Activated CD4-positive, alpha-beta T cell treated with anti-CD3 and anti-CD28 coated beads, Interleukin-2, amount 10 ng/mL, durations not matched to agents 24 days and 14 days (primary cell): ENCODE data around the gene UPK3A. TPM values are rescaled to one million over a fixed set of nuclear protein-coding genes. Genes with fewer than 3 reads are reported as not detected.
"Not testable (repeated sequence)": the region's sequence is repeated elsewhere in the genome, so short reads cannot be mapped to it uniquely, and the experiment has no call there.

Experiments
- DNase-seq: peaks from one replicate; pipeline ENCODE4 v3.0.0; 2022
- H3K27ac Mint-ChIP-seq: one replicate; pipeline ENCODE4 v1.8.0; 2022; ENCODE audit warnings: mild to moderate bottlenecking, mixed read lengths
- H3K27me3 Mint-ChIP-seq: one replicate; pipeline ENCODE4 v1.8.0; 2022; ENCODE audit warnings: mixed read lengths
- H3K36me3 Mint-ChIP-seq: one replicate; pipeline ENCODE4 v1.8.0; 2022; ENCODE audit warnings: low read depth, mild to moderate bottlenecking, mixed read lengths
- H3K4me1 Mint-ChIP-seq: one replicate; pipeline ENCODE4 v1.8.0; 2021; ENCODE audit warnings: mixed read lengths
- H3K4me3 Mint-ChIP-seq: one replicate; pipeline ENCODE4 v1.8.0; 2022; ENCODE audit warnings: mild to moderate bottlenecking, moderate library complexity, mixed read lengths
- H3K9me3 Mint-ChIP-seq: one replicate; pipeline ENCODE4 v1.8.0; 2021; ENCODE audit warnings: mixed read lengths
- intact Hi-C: fragments of 100-400 bp; cut with micrococcal nuclease; formaldehyde crosslinking; loops from one replicate; pipeline ENCODE4 v1.15.1; 2023
- total RNA-seq: library from RNA; stranded (reverse); gene quantifications from 2 replicates; pipeline ENCODE4 v1.2.3, GENCODE V29; 2022

The UPK3A gene
- total RNA-seq, 1 donor from 2014 or later, result not detected

- Mint-ChIP-seq H3K9me3 (no peaks in the 10 kb centered on the region), H3K27ac (peak overlapping the region; percentile 67), H3K27me3 (no peaks in the 10 kb centered on the region), H3K4me3 (no peak overlapping the region), H3K36me3 (peaks cover 18% of the 10 kb centered on the region), H3K4me1 (peaks cover 78% of the 10 kb centered on the region)
- DNase-seq, result peak; percentile 56
- intact Hi-C loops, result no loop called here
Observed at GRCh38 chr22:45316796-45317526, 32.2 kb downstream of the UPK3A start.

- peaks cover 21% of the 10 kb centered on the region for H3K36me3 Mint-ChIP-seq
- H3K9me3 Mint-ChIP-seq, result no peaks in the 10 kb centered on the region
- peak overlapping the region; percentile 97 for H3K27ac Mint-ChIP-seq
- peak; percentile 79 for DNase-seq
- H3K4me1 Mint-ChIP-seq, result peaks cover 76% of the 10 kb centered on the region
- intact Hi-C loops, result loop anchor here (1.0 to 2.0 kb wide), 2 partner anchors 7 to 95 kb away; partner anchors contain the start of genes RIBC2 and SMC1B
- no peaks in the 10 kb centered on the region for H3K27me3 Mint-ChIP-seq
- peak overlapping the region; percentile 83 for H3K4me3 Mint-ChIP-seq
Observed at GRCh38 chr22:45317551-45318167, 32.9 kb downstream of the UPK3A start.

- no peaks in the 10 kb centered on the region for H3K9me3 Mint-ChIP-seq
- H3K36me3 Mint-ChIP-seq, result peaks cover 20% of the 10 kb centered on the region
- DNase-seq, result peak; percentile 96
- H3K27me3 Mint-ChIP-seq, result no peaks in the 10 kb centered on the region
- peaks cover 71% of the 10 kb centered on the region for H3K4me1 Mint-ChIP-seq
- H3K4me3 Mint-ChIP-seq, result peak overlapping the region; percentile 83
- intact Hi-C loops, result loop anchor here (1.0 to 2.0 kb wide), 2 partner anchors 8 to 95 kb away; partner anchors contain the start of genes RIBC2 and SMC1B
- H3K27ac Mint-ChIP-seq, result peak overlapping the region; percentile 97
Observed at GRCh38 chr22:45318168-45318557, 33.4 kb downstream of the UPK3A start.

GRCh38 chr22:45318558-45319323 lies 34.0 kb downstream of the UPK3A start:
- Mint-ChIP-seq H3K36me3 (peaks cover 24% of the 10 kb centered on the region), H3K4me1 (peaks cover 69% of the 10 kb centered on the region), H3K4me3 (peak overlapping the region; percentile 83), H3K9me3 (no peaks in the 10 kb centered on the region), H3K27ac (peak overlapping the region; percentile 97), H3K27me3 (no peaks in the 10 kb centered on the region)
- intact Hi-C loops, result loop anchor here (1.0 to 2.0 kb wide), 2 partner anchors 8 to 94 kb away; partner anchors contain the start of genes RIBC2 and SMC1B
- peak; percentile 88 for DNase-seq

GRCh38 chr22:45319324-45319685 lies 34.6 kb downstream of the UPK3A start:
- H3K36me3 Mint-ChIP-seq, result peaks cover 29% of the 10 kb centered on the region
- peak overlapping the region; percentile 83 for H3K4me3 Mint-ChIP-seq
- H3K27ac Mint-ChIP-seq, result peak overlapping the region; percentile 97
- intact Hi-C loops, result loop anchor here (2.0 kb wide), 1 partner anchor 93 kb away; the partner anchor contains the start of genes RIBC2 and SMC1B
- H3K9me3 Mint-ChIP-seq, result no peaks in the 10 kb centered on the region
- no peak for DNase-seq
- no peaks in the 10 kb centered on the region for H3K27me3 Mint-ChIP-seq
- H3K4me1 Mint-ChIP-seq, result peaks cover 70% of the 10 kb centered on the region

GRCh38 chr22:45320357-45320976 lies 35.7 kb downstream of the UPK3A start:
- Mint-ChIP-seq H3K27me3 (no peaks in the 10 kb centered on the region), H3K9me3 (no peaks in the 10 kb centered on the region), H3K36me3 (peaks cover 34% of the 10 kb centered on the region), H3K4me1 (peaks cover 63% of the 10 kb centered on the region), H3K27ac (peak overlapping the region; percentile 97), H3K4me3 (peak overlapping the region; percentile 83)
- intact Hi-C loops, result no loop called here
- no peak for DNase-seq

GRCh38 chr22:45321827-45322226 lies 37.1 kb downstream of the UPK3A start:
- Mint-ChIP-seq H3K4me3 (peak overlapping the region; percentile 35), H3K4me1 (peaks cover 52% of the 10 kb centered on the region), H3K9me3 (no peaks in the 10 kb centered on the region), H3K36me3 (peaks cover 42% of the 10 kb centered on the region), H3K27ac (peak overlapping the region; percentile 66), H3K27me3 (no peaks in the 10 kb centered on the region)
- intact Hi-C loops, result no loop called here
- DNase-seq, result no peak

GRCh38 chr22:45322873-45323525 lies 38.2 kb downstream of the UPK3A start:
- Mint-ChIP-seq H3K4me3 (peak overlapping the region; percentile 32), H3K36me3 (peaks cover 50% of the 10 kb centered on the region), H3K4me1 (peaks cover 43% of the 10 kb centered on the region), H3K27ac (peak overlapping the region; percentile 29), H3K27me3 (no peaks in the 10 kb centered on the region), H3K9me3 (no peaks in the 10 kb centered on the region)
- intact Hi-C loops, result no loop called here
- no peak for DNase-seq

GRCh38 chr22:45323695-45324094 lies 38.9 kb downstream of the UPK3A start:
- H3K27ac Mint-ChIP-seq, result peak overlapping the region; percentile 53
- no peaks in the 10 kb centered on the region for H3K9me3 Mint-ChIP-seq
- H3K4me1 Mint-ChIP-seq, result peaks cover 38% of the 10 kb centered on the region
- DNase-seq, result no peak
- no peaks in the 10 kb centered on the region for H3K27me3 Mint-ChIP-seq
- H3K36me3 Mint-ChIP-seq, result peaks cover 51% of the 10 kb centered on the region
- peak overlapping the region; percentile 46 for H3K4me3 Mint-ChIP-seq
- intact Hi-C loops, result no loop called here

GRCh38 chr22:45324311-45324711 lies 39.6 kb downstream of the UPK3A start:
- Mint-ChIP-seq H3K9me3 (no peaks in the 10 kb centered on the region), H3K4me1 (peaks cover 33% of the 10 kb centered on the region), H3K27me3 (no peaks in the 10 kb centered on the region), H3K27ac (no peak overlapping the region), H3K4me3 (no peak overlapping the region), H3K36me3 (peaks cover 58% of the 10 kb centered on the region)
- DNase-seq, result no peak
- intact Hi-C loops, result no loop called here

GRCh38 chr22:45328261-45328660 lies 43.5 kb downstream of the UPK3A start:
- H3K27ac Mint-ChIP-seq, intact Hi-C loops, H3K27me3 Mint-ChIP-seq, DNase-seq, H3K9me3 Mint-ChIP-seq, H3K4me3 Mint-ChIP-seq: not testable (repeated sequence)
- H3K36me3 Mint-ChIP-seq, result peaks cover 58% of the 10 kb centered on the region
- peaks cover 10% of the 10 kb centered on the region for H3K4me1 Mint-ChIP-seq

- peaks cover 51% of the 10 kb centered on the region for H3K36me3 Mint-ChIP-seq
- H3K4me3 Mint-ChIP-seq, result no peak overlapping the region
- H3K27ac Mint-ChIP-seq, result peak overlapping the region; percentile 25
- DNase-seq, result no peak
- H3K9me3 Mint-ChIP-seq, result no peaks in the 10 kb centered on the region
- H3K4me1 Mint-ChIP-seq, result peaks cover 7% of the 10 kb centered on the region
- no peaks in the 10 kb centered on the region for H3K27me3 Mint-ChIP-seq
- intact Hi-C loops, result no loop called here
Observed at GRCh38 chr22:45328822-45329529, 44.2 kb downstream of the UPK3A start.
